Measurements from ENCODE around the gene KDM2B.

Gene KDM2B

DNA sequence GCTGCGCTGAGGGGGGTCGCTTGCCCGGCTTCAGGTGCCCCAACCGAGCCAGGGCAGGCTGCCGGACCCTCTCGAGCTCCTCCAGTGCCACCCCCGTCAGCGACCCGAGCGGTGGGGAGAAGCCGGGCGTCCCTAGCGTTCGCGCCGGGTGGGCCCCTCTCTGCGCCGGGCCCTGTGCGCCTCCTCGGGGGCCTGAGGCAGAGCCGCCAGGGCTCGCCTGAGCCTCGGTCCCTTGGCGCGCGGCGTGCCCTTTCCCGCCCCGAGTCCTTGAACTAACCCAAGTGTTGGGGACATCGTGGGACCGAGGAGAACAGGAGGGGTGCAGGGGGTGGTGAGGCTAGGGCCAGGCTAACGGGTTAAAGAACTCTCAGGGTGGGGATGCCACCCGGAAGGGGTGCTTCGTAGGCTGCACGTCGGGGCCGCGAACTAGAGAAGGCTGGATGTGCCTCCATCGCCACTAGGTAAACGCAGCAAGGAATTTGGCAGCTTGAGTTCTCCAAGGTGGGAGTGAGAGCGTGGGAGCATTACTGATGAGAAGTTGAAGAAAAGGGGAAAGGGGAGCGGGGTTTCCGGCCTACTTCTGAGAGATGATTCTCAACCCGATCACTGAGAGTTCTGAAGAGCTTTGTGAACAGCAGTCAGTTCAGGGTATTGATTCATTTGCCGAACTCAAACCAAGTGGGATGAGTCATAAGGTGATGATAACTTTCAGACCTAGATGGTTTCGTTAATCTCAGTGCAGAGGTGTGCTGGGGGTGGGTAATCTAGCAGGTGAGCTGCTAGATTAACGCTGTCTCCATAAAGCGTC is 180.3 kb downstream of the KDM2B start:
- TF ChIP-seq, protein P1, sequence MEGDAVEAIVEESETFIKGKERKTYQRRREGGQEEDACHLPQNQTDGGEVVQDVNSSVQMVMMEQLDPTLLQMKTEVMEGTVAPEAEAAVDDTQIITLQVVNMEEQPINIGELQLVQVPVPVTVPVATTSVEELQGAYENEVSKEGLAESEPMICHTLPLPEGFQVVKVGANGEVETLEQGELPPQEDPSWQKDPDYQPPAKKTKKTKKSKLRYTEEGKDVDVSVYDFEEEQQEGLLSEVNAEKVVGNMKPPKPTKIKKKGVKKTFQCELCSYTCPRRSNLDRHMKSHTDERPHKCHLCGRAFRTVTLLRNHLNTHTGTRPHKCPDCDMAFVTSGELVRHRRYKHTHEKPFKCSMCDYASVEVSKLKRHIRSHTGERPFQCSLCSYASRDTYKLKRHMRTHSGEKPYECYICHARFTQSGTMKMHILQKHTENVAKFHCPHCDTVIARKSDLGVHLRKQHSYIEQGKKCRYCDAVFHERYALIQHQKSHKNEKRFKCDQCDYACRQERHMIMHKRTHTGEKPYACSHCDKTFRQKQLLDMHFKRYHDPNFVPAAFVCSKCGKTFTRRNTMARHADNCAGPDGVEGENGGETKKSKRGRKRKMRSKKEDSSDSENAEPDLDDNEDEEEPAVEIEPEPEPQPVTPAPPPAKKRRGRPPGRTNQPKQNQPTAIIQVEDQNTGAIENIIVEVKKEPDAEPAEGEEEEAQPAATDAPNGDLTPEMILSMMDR (IDR thresholded peaks at IDR 0.05; ENCODE audit: borderline replicate concordance, insufficient read depth, low read depth, low read length) = no peak
- peak overlapping the region; percentile 97 for H3K4me3 ChIP-seq (ENCODE audit: low read depth, low read length)

DNA sequence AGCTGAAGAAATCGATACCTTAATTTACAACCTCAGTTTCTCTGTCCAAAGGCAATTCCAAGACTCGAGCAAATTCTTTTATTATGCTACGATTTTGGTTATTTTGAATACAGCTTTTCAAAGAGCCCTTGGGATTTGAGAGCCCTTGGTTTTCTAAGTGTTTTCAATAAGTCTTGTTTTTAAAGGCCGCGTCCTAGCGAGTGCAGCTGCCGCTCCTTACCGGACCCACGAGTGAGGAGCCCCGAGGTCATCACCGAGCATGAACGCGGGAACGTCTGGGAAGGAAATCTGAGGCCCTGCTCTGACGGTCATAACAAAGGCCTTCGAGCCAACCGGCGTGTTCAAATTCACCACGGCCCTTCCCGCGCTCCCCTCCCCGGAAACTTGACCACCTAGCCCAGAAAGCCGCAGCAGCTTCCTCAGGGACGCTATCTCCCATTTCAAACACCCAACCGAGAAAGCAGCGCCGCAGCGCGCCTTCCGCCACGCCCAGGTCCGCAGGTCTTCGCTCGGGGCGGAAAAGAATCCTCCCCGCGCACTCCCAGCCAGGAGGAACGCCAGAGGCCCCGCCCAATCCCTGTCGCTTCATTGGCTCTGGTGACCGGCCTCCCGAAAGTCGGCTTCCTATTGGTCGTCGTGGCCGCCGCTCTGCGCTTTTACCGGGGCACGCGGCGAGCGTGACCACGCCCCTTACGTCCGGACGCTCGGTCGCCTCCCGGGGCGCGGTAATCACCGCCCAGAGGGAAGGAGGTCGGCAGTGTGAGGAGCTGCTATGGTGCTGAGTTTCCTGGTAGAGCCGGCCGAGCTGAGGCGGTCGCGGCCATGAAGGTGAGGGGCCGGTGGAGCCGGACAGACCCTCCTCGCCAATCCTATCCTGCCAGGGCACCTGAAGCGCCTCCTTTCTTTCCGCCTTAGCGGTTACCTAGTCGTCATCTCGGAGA is 181.2 kb downstream of the KDM2B start, which contains the start of gene RNF34:
Gene RNF34, plus strand, starts transcription at position 728 of the 941 bp plus-strand sequence. Its CDS starts 95 bp downstream, at position 823.
- peak within 1 kb of the TSS; percentile 97 for H3K4me3 ChIP-seq (ENCODE audit: low read depth, low read length)
- TF ChIP-seq, protein P1 (IDR thresholded peaks at IDR 0.05; ENCODE audit: borderline replicate concordance, insufficient read depth, low read depth, low read length) = no peak

DNA sequence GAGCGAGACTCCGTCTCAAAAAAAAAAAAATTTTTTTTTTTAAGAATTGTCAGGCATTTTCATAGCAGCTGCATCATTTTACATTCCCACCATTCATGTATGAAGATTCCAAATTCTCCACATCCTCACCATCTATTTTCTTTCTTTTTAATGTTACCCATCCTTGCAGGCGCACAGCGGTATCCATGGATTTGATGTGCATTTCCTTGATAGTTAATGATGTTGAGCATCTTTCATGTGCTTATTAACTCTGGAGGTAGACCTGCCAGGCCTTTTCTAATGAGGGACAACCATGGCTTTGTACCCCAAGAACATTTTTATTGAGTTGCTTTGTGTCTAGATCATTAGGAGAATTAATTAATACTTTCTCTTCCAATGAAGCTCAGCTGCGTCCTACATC is 182.5 kb downstream of the KDM2B start:
- H3K4me3 ChIP-seq (ENCODE audit: low read depth, low read length) = no peak overlapping the region

DNA sequence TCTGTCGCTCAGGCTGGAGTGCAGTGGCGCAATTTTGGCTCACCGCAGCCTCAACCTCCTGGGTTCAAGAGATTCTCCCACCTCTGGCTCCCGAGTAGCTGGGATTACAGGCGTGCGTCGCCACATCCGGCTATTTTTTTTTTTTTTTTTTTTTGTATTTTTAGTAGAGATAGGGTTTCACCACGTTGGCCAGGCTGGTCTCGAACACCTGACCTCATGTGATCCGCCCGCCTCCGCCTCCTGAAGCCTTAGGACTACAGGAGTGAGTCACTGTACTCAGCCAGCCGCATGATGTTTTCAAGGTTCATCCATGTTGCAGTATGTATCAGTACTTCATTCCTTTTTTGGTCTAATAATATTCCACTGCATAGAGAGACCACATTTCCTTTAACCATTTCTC is 183.3 kb downstream of the KDM2B start:
- H3K4me3 ChIP-seq (ENCODE audit: low read depth, low read length) = no peak overlapping the region
- TF ChIP-seq, protein P1 (IDR thresholded peaks at IDR 0.05; ENCODE audit: borderline replicate concordance, insufficient read depth, low read depth, low read length) = no peak

More for the DNA sequence above, 182.5 kb downstream of the KDM2B start:
- TF ChIP-seq, protein P1 (IDR thresholded peaks at IDR 0.05; ENCODE audit: borderline replicate concordance, insufficient read depth, low read depth, low read length) = no peak

DNA sequence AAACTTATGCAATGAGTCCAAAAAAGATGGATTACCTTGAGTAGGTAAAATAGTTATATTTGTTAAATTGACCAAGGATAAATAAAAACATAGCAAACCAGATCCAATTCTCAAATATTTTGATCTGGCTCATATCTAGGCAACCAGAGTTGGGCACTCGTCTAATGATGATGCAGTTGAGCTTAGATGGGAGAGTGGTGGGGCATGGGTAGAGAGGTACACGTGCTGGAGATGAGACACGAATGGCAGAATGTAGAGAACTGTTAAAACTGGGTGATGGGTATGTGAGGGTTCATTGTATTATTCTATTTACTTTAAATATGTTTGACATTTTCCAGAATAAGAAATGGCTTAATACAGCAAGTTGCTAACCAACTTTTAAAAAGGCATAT is 188.5 kb downstream of the KDM2B start:
- TF ChIP-seq, protein P1 (IDR thresholded peaks at IDR 0.05; ENCODE audit: borderline replicate concordance, insufficient read depth, low read depth, low read length) = no peak

DNA sequence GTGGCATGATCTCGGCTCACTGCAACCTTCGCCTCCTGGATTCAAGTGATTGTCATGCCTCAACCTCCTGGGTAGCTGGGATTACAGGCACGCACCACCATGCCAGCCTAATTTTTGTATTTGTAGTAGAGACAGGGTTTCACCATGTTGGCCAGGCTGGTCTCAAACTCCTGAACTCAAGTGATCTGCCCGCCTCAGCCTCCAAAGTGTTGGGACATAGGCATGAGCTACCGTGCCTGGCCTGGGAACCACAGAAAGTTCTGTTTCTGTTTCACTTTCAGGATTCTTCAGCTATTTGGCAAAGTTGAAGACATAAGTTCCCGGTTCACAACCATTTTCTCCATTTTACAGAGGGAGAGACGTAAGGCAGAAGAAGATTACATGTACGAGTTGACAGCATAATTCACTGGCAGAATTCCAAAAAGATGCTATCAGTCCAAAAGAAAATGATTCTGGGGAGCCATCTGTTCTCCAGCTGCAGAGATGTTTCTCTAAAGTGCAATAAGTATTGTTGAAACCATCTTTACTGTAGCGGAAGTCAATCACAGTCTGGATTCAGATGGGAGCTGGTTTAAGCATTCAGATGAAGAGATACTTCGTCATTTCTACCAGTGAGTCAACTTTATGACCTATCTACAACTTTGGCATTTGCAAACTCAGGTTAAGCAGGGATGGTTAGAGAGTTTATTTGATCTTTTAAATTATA is 189.1 kb downstream of the KDM2B start:
- no peak overlapping the region for H3K4me3 ChIP-seq (ENCODE audit: low read depth, low read length)
- TF ChIP-seq, protein P1 (IDR thresholded peaks at IDR 0.05; ENCODE audit: borderline replicate concordance, insufficient read depth, low read depth, low read length) = no peak

More for the DNA sequence above, 188.5 kb downstream of the KDM2B start:
- no peak overlapping the region for H3K4me3 ChIP-seq (ENCODE audit: low read depth, low read length)
